HG03139 (cell line): ENCODE data around the gene COX6A1.
"Not testable (repeated sequence)": the region's sequence is repeated elsewhere in the genome, so short reads cannot be mapped to it uniquely, and the experiment has no call there.

Experiments
- ATAC-seq: cut with Tn5 transposase; IDR thresholded peaks from one replicate; pipeline ENCODE4 v1.9.1; 2021; ENCODE audit not compliant: unreplicated experiment

Gene COX6A1

GRCh38 chr12:120425797-120426196 is 12.1 kb upstream of the COX6A1 start:
- ATAC-seq: no peak

GRCh38 chr12:120428597-120429229 is 9.2 kb upstream of the COX6A1 start:
- no peak for ATAC-seq

GRCh38 chr12:120429368-120429767 is 8.5 kb upstream of the COX6A1 start:
- no peak for ATAC-seq

GRCh38 chr12:120432772-120433525 is 5.0 kb upstream of the COX6A1 start:
- no peak for ATAC-seq

- no peak for ATAC-seq
These were observed 734 bp downstream of the COX6A1 start for GRCh38 chr12:120438495-120439198.

- ATAC-seq: no peak
These were observed 1.8 kb downstream of the COX6A1 start for GRCh38 chr12:120439646-120440247.

- ATAC-seq: no peak
These were observed 6.8 kb downstream of the COX6A1 start for GRCh38 chr12:120444676-120445075.

GRCh38 chr12:120445911-120446843 is 8.3 kb downstream of the COX6A1 start, which contains the start of the genes GATC and TRIAP1:
GATC (plus strand) TSS chr12:120446444; CDS start chr12:120446481, 37 bp downstream.
TRIAP1 (minus strand) TSS chr12:120446384; CDS start chr12:120446372, 12 bp downstream.
- ATAC-seq: peak; percentile 87

- ATAC-seq: not testable (repeated sequence)
These were observed 8.9 kb downstream of the COX6A1 start for GRCh38 chr12:120446844-120447178.

GRCh38 chr12:120447992-120448391 is 10.1 kb downstream of the COX6A1 start:
- no peak for ATAC-seq

- not testable (repeated sequence) for ATAC-seq
These were observed 14.6 kb downstream of the COX6A1 start for GRCh38 chr12:120452524-120452923.

- no peak for ATAC-seq
These were observed 15.3 kb downstream of the COX6A1 start for GRCh38 chr12:120453060-120453750.

- no peak for ATAC-seq
These were observed 16.1 kb downstream of the COX6A1 start for GRCh38 chr12:120453977-120454376.

- ATAC-seq: no peak
These were observed 17.4 kb downstream of the COX6A1 start for GRCh38 chr12:120455302-120455701.

GRCh38 chr12:120457133-120457532 is 19.2 kb downstream of the COX6A1 start:
- no peak for ATAC-seq

GRCh38 chr12:120460157-120460556 is 22.2 kb downstream of the COX6A1 start:
- ATAC-seq: no peak

GRCh38 chr12:120462099-120462640 is 24.3 kb downstream of the COX6A1 start:
- no peak for ATAC-seq

GRCh38 chr12:120463712-120464111 is 25.8 kb downstream of the COX6A1 start:
- ATAC-seq: no peak

GRCh38 chr12:120465756-120466155 is 27.8 kb downstream of the COX6A1 start:
- ATAC-seq: no peak
